Aorta (tissue), 5 donors: Measurements from ENCODE around the gene TMEM100. TPM values are rescaled to one million over a fixed set of nuclear protein-coding genes. Genes with fewer than 3 reads are reported as not detected.

ENCODE experiments used
- ATAC-seq: fragments of 200-7000 bp; cut with Tn5 transposase; one replicate; pipeline ENCODE4 v1.9.1; 2022; ENCODE audit warnings: moderate library complexity; ENCODE audit not compliant: low FRiP score
- DNase-seq, 2 donors: peaks; one replicate each; pipeline ENCODE4 v3.0.0-alpha.2; 2020
- H3K27ac ChIP-seq, 2 donors: one replicate each; pipeline ENCODE4 v1.5.1; 2013; ENCODE audit warnings: low read length in 2 of 2, mild to moderate bottlenecking in 2 of 2, moderate library complexity in 2 of 2, control low read depth in 1 of 2, inconsistent platforms in 1 of 2, low read depth in 1 of 2
- H3K27me3 ChIP-seq, 2 donors: one replicate each; pipeline ENCODE4 v1.6.1; 2013; ENCODE audit warnings: control low read depth in 1 of 2, low read length in 1 of 2, mild to moderate bottlenecking in 1 of 2, moderate library complexity in 1 of 2; ENCODE audit not compliant: insufficient read depth in 2 of 2, control insufficient read depth in 1 of 2
- H3K36me3 ChIP-seq, 2 donors: one replicate each; pipeline ENCODE4 v1.6.1; 2013; ENCODE audit warnings: control low read depth in 1 of 2, low read length in 1 of 2, mild to moderate bottlenecking in 1 of 2; ENCODE audit not compliant: insufficient read depth in 2 of 2, control insufficient read depth in 1 of 2
- H3K4me1 ChIP-seq, 2 donors: one replicate each; pipeline ENCODE4 v1.6.1; 2013; ENCODE audit warnings: low read length in 2 of 2, control low read depth in 1 of 2, mild to moderate bottlenecking in 1 of 2, moderate library complexity in 1 of 2; ENCODE audit not compliant: insufficient read depth in 2 of 2, control insufficient read depth in 1 of 2
- H3K4me3 ChIP-seq, 2 donors: one replicate each; pipeline ENCODE4 v1.5.1; 2013; ENCODE audit warnings: low read length in 2 of 2, control low read depth in 1 of 2, mild to moderate bottlenecking in 1 of 2
- H3K9me3 ChIP-seq: one replicate; pipeline ENCODE4 v1.6.1; 2013; ENCODE audit warnings: mild to moderate bottlenecking, low read length; ENCODE audit not compliant: control insufficient read depth
- WGBS, 2 donors: extraction: QIAGEN DNeasy Blood & Tissue Kit; methylation state at CpG; one replicate each; pipeline ENCODE4 v1.1.7; 2013; 5-methylcytosine and 5-hydroxymethylcytosine counted together
- intact Hi-C, 2 donors: fragments of 100-400 bp; cut with DNase I; formaldehyde crosslinking; loops; one replicate each; pipeline versions ENCODE4 v1.14.2 to v1.15.0; 2022
- polyA plus RNA-seq, 2 donors: library from polyadenylated mRNA; stranded (reverse); fragments of 200-250 nt; gene quantifications; one replicate each; pipeline ENCODE4 v1.2.3, GENCODE V29; 2013
- total RNA-seq, 2 donors: library from RNA; stranded (reverse); fragmentation: NEBNext Ultra II Directional; extraction: Animal tissue kit (Norgen Biotek cat#: 25700); gene quantifications; one replicate each; pipeline ENCODE4 v1.2.1, GENCODE V29; 2021
- donor health status: healthy with polysubstance abuse.
- donor health status: Bipolar disorder and iron deficiency.
- donor health status: DM: no; HTN: no; CAD: no.
- donor health status: DM: no; HTN: no; CAD: no.
- donor health status: DM: yes; HTN: yes; CAD: no.

Gene TMEM100
- total and polyA plus RNA-seq, 4 donors = 1.5 to 24.4 (median 4.1) TPM

- WGBS, 2 donors = 91 to 93% methylated on average over 6 of the region's 6 CpGs
- H3K4me1 ChIP-seq = no peaks in the 10 kb centered on the region
- DNase-seq (no peak), ATAC-seq (no peak)
- intact Hi-C loops = no loop called here
- H3K4me3 ChIP-seq = no peak overlapping the region
- H3K27me3 ChIP-seq = no peaks in the 10 kb centered on the region
- no peaks in the 10 kb centered on the region for H3K36me3 ChIP-seq
- H3K27ac ChIP-seq = no peak overlapping the region
- H3K9me3 ChIP-seq = no peaks in the 10 kb centered on the region
Observed at GRCh38 chr17:55762086-55762858, 39.6 kb upstream of the TMEM100 start.

GRCh38 chr17:55760643-55761355, 38.1 kb upstream of the TMEM100 start:
- Histone ChIP-seq H3K4me1 (no peaks in the 10 kb centered on the region), H3K27me3 (no peaks in the 10 kb centered on the region), H3K9me3 (no peaks in the 10 kb centered on the region), H3K4me3 (no peak overlapping the region), H3K36me3 (no peaks in the 10 kb centered on the region), H3K27ac (no peak overlapping the region)
- intact Hi-C loops = no loop called here
- ATAC-seq (no peak), DNase-seq (no peak)
- 34 to 43% methylated on average over 3 of the region's 3 CpGs for WGBS, 2 donors

DNA sequence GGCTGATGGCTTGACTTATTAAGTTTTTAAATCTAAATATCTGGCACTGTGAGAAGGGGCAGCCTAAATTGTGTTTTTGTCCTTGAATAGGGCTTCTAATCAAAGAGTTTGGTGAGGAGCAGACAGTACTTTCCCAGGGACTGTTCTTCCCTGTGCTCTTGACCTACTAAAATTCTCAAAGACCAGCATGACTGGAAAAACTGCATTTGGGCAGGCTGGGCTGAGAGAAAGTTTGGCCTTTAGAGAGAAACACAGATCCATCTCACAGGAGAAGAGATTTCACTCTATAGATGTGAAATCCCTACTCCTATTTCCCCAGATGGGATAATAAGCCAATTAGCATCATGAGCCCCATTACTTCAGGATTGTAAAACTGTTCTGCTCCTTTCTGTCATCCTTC, 35.5 kb upstream of the TMEM100 start:
- H3K27ac ChIP-seq = no peak overlapping the region
- H3K36me3 ChIP-seq = peaks cover 0 to 2% of the 10 kb centered on the region in 2 donors
- ATAC-seq (no peak), DNase-seq (no peak)
- no peak overlapping the region for H3K4me3 ChIP-seq
- H3K9me3 ChIP-seq = no peaks in the 10 kb centered on the region
- H3K4me1 ChIP-seq = no peaks in the 10 kb centered on the region
- H3K27me3 ChIP-seq = no peaks in the 10 kb centered on the region
- intact Hi-C loops = no loop called here

- Histone ChIP-seq H3K27ac (no peak overlapping the region), H3K36me3 (peaks cover 0 to 2% of the 10 kb centered on the region in 2 donors), H3K4me1 (no peaks in the 10 kb centered on the region), H3K4me3 (no peak overlapping the region), H3K9me3 (no peaks in the 10 kb centered on the region), H3K27me3 (no peaks in the 10 kb centered on the region)
- DNase-seq = no peak
- 97 to 99% methylated on average over 1 of the region's 1 CpG for WGBS, 2 donors
- intact Hi-C loops = no loop called here
- no peak for ATAC-seq
Observed at GRCh38 chr17:55757659-55758058, 35.0 kb upstream of the TMEM100 start.

DNA sequence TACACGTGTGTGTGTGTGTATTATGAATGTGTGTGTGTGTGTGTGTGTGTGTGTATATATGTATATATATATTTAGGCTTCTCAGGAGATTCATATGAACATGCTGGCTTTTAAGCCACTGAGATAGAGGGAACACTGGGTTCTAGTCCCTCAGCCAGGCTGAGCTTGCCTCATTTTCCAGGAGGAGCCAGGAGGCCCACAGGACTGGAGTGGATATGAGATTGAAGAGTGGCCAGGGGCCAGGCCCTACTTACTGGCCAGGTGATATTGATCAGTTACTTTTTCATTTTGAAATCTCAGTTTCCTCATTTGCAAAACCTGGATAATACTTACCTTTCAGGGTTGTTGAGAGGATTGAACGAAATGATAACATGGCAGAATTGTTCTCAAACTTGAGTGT, 34.0 kb upstream of the TMEM100 start:
- ATAC-seq (no peak), DNase-seq (no peak)
- Histone ChIP-seq H3K4me3 (no peak overlapping the region), H3K9me3 (no peaks in the 10 kb centered on the region), H3K27ac (no peak overlapping the region), H3K4me1 (peaks cover 0 to 6% of the 10 kb centered on the region in 2 donors), H3K27me3 (no peaks in the 10 kb centered on the region), H3K36me3 (peaks cover 0 to 2% of the 10 kb centered on the region in 2 donors)
- intact Hi-C loops = no loop called here
- WGBS, 2 donors = 90 to 93% methylated on average over 2 of the region's 2 CpGs

GRCh38 chr17:55751720-55752250, 29.1 kb upstream of the TMEM100 start:
- H3K36me3 ChIP-seq = peaks cover 0 to 2% of the 10 kb centered on the region in 2 donors
- no peak overlapping the region for H3K27ac ChIP-seq
- intact Hi-C loops = loop anchor here in 1 of 2 donors (5.0 kb wide), 1 partner anchor 329 kb away; the partner anchor contains the start of gene MMD

DNA sequence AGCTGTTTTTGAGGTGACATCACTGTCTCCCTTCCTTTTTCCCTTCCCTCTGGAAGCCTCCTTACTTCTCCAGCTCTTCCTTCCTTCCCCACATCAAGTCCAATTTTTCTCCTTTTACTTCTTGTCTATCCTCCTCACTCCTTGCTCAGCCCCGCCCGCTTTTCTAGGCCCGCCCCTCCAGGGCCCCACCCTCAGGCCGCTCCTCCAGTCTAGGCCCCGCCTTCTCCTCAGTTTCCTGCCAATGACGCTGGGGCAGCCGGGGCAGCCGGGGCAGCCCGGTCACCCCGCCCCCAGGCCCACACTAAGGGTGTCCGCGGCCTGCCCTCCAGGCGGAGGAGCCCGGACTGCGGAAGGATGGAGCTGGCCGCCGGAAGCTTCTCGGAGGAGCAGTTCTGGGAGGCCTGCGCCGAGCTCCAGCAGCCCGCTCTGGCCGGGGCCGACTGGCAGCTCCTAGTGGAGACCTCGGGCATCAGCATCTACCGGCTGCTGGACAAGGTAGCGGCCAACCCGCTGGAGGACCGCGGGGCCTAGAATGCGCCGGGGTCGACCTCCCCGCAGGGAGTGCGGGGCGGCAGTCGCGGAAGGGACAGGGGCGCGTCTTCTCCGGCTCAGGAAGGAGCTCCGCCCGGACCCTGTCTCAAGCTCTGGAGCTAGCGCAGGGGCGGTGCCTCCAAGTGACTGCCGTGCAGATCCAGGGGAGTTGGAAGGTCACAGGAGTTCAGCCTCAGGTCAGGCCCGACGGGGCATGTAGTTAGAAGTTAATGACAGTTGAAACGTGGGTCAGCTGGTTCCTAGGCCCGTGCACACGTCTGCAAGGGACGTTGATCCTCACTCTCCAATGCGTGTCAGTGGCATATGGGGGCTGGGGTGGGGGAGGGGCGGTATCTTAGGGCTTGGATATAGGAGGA, 28.3 kb upstream of the TMEM100 start, which contains the start of gene PCTP:
TSS of gene PCTP (plus strand) at position 302 of the 908 bp plus-strand sequence. CDS start at position 355, 53 bp downstream.
- Histone ChIP-seq H3K4me3 (peak within 1 kb of the TSS; percentile 38 to 85), H3K27me3 (no peaks in the 10 kb centered on the region), H3K27ac (peak within 1 kb of the TSS in 1 of 2 donors; percentile 55), H3K36me3 (peaks cover 0 to 2% of the 10 kb centered on the region in 2 donors), H3K4me1 (peaks cover 0 to 8% of the 10 kb centered on the region in 2 donors), H3K9me3 (no peaks in the 10 kb centered on the region)
- WGBS, 2 donors = 0 to 1% methylated on average over 52 to 53 of the region's 53 CpGs
- peak; percentile 99 for ATAC-seq
- DNase-seq = peak; percentile 98
- intact Hi-C loops = loop anchor here in 1 of 2 donors (5.0 kb wide), 1 partner anchor 329 kb away; the partner anchor contains the start of gene MMD

More at GRCh38 chr17:55751720-55752250, 29.1 kb upstream of the TMEM100 start:
- Histone ChIP-seq H3K27me3 (no peaks in the 10 kb centered on the region), H3K9me3 (no peaks in the 10 kb centered on the region), H3K4me1 (peaks cover 0 to 8% of the 10 kb centered on the region in 2 donors), H3K4me3 (peak overlapping the region; percentile 38 to 85)
- whole genome bisulfite sequencing, 2 donors = 64 to 70% methylated on average over 4 of the region's 4 CpGs
- no peak for DNase-seq
- no peak for ATAC-seq

- WGBS, 2 donors = 73 to 75% methylated on average over 4 of the region's 4 CpGs
- intact Hi-C loops = loop anchor here in 1 of 2 donors (5.0 kb wide), 1 partner anchor 328 kb away; the partner anchor contains the start of gene MMD
- no peaks in the 10 kb centered on the region for H3K9me3 ChIP-seq
Observed at GRCh38 chr17:55749985-55750384, 27.3 kb upstream of the TMEM100 start.

More at GRCh38 chr17:55749985-55750384, 27.3 kb upstream of the TMEM100 start:
- peaks cover 0 to 2% of the 10 kb centered on the region in 2 donors for H3K36me3 ChIP-seq
- H3K27ac ChIP-seq = no peak overlapping the region
- ATAC-seq (no peak), DNase-seq (no peak)
- no peaks in the 10 kb centered on the region for H3K27me3 ChIP-seq
- H3K4me3 ChIP-seq = no peak overlapping the region
- peaks cover 0 to 8% of the 10 kb centered on the region in 2 donors for H3K4me1 ChIP-seq
